NCI-H1930 (cell line): ENCODE measurements around the gene D2HGDH.
"Not testable (repeated sequence)": the region's sequence is repeated elsewhere in the genome, so short reads cannot be mapped to it uniquely, and the experiment has no call there.

Source experiments
- DNase-seq, 2 experiments: peaks; one replicate each; lab custom pipeline; 2025; lab: John Stamatoyannopoulos, UW

D2HGDH gene

GRCh38 chr2:241768850-241769249 lies 34.4 kb downstream of the D2HGDH start:
- DNase-seq: no peak

- no peak for DNase-seq
Measured at GRCh38 chr2:241769819-241770184, 35.4 kb downstream of the D2HGDH start.

DNA sequence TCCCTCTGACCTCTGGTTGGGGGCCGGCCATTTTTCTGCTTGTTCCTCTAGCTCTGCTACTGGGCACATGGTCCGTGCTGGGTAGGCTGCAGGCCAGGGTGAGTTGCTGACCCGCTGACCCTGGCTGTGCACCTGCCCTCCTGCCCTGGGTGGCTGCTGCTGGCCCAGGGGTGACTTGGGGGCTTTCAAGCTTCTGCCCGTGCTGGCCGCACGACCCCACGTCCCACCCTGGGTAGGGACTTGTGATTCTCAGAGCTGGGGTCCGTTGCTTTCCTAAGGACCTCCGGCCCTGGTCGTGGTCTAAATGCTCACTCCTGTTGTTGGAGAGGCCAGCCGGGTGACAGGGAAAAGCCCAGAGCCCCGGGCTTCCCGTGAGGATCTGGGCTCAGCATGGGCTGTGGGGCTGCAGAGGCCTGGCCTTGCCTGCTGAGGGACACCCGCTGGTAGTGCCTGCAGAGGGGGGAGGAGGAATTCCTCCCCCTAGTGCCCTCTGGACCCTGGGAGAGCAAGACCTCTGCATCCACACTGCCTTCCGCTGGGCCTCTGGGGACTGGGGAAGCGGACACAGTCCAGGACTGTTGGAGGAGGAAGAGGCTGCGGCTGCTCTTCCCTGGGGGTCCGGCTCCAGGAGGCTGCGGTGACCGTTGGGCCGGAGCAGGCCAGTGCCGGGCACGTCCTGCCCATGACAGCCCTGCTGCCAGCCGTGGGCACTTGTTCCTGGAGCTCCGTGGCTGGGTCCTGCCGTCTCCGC lies 35.9 kb downstream of the D2HGDH start:
- no peak for DNase-seq

- DNase-seq: no peak
Measured at GRCh38 chr2:241770936-241771285, 36.5 kb downstream of the D2HGDH start.

DNA sequence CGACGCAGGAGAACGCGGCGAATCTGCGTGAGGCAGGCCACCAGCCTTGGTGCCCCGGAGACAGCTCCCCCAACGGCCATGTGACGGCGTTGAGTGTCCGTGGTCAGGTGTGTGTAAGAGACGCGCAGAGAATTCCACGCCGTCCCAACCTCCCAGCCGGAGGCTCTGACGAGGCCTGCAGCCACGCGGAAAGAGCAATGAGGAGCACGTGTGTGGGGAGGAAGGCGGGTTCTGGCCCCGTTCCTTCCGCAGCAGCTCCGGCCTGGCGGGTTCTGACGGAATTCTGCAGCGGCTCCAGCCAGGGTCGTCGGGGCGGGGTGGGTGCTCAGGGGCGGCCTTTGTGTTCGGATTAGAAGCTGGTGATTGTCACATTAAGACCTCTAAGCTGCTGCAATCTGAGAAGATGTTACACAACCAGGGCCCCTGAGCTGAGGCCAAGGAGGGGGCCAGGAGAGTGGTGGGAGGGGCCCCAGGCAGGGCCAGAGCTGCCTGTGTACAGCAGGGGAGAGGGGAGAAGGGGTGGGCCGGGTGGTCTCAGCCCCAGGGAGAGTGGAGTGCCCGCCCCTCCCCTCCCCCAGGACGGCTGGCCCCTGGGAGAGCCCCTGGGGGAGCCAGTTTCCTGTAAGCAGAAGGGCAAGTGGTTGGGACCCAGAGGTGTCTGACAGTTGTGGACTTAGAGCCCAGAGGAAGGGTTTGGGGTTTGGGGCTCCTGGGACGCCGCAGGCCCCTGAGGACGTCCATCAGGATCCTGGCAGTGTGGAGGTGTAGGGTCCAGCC lies 37.0 kb downstream of the D2HGDH start:
- DNase-seq: no peak

- DNase-seq: no peak
Measured at GRCh38 chr2:241772063-241772499, 37.7 kb downstream of the D2HGDH start.

- DNase-seq: no peak
Measured at GRCh38 chr2:241773511-241774418, 39.3 kb downstream of the D2HGDH start.

DNA sequence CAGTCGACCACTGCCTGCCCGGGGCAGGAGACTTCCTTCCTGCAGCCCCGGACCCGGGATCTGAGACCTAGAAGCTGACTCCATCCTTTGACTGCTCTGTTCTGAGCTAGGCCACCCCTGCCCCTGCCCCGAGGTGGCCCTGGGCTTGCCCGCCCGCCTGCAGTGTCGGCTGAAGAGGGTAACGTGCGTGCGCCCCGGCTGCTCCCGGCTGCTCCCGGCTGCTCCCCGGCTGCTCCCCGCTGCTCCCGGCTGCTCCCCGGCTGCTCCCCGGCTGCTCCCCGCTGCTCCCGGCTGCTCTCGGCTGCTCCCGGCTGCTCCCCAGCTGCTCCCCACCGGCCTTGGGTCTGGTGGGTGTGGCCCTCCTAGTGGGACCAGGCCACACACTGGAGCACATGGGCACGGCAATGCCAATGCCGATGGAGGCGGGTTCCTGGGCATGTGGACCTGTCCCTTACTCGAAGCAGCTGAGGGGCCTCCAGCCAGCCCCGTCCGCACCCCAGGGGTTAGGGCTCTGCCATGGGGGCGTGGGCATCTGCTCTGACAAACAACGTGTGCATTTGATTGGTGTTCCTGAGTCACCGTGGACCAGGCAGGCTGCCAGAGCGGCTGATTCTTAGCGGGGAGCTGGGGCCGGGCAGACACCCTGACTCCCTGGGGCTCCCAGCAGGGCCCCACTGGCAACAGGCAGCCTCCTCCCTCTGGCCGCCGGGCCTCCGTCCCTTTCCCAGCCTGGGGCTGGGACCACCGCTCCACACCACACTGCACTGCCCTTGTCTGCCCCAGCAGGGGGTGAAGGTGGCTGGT lies 40.2 kb downstream of the D2HGDH start:
- no peak for DNase-seq

DNA sequence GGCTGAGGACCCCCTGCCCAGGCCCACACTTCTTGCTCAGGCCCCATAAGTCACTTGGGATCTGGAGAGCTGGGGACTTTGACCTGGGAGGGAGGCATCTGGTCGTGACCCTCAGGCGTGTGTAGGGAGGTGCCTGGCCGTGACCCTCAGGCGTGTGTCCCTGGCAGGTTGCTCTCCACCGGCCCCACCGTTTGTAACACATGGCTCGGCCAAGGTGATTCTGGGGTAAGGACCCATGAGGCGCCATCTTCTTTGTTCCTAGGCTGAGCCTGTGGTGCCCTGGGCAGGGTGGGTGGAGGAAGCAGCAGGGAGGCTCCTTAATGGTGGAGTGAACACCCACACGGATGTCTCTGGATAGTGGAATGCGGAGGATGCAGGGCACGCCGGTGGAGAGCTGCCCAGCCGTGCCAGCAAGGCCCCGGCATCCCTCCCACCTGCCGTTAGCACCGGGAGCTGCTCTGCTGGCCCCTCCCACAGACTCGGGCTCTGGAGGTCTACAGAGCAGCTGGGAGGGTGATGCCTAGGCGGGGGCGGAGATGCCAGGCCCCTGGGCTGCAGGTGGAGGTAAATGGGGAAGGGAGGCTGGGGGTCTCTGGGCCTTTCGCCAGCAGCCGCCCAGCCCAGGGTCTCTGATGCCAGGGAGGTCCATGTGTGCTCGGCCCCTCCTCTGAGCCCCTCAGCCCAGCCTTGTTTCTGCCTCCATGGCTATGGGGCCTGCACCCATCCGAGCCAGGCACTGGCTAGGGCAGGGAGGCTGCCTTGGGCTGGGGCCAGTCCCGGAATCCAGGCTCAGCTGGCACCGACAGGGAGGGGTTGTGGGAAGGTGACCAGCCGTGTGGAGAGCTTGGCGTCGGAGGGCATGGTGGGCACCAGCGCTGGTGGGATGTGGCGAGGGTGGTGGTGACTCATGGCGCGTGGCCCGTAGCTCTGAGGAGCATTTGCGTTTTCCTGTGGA lies 41.1 kb downstream of the D2HGDH start:
- no peak for DNase-seq

- DNase-seq: no peak
Measured at GRCh38 chr2:241776336-241777169, 42.1 kb downstream of the D2HGDH start, which contains the start of gene GAL3ST2. Gene GAL3ST2, plus strand, starts transcription at chr2:241776822. Its CDS starts 134 bp downstream, at chr2:241776956.

GRCh38 chr2:241777170-241777685 lies 42.8 kb downstream of the D2HGDH start:
- no peak for DNase-seq

DNA sequence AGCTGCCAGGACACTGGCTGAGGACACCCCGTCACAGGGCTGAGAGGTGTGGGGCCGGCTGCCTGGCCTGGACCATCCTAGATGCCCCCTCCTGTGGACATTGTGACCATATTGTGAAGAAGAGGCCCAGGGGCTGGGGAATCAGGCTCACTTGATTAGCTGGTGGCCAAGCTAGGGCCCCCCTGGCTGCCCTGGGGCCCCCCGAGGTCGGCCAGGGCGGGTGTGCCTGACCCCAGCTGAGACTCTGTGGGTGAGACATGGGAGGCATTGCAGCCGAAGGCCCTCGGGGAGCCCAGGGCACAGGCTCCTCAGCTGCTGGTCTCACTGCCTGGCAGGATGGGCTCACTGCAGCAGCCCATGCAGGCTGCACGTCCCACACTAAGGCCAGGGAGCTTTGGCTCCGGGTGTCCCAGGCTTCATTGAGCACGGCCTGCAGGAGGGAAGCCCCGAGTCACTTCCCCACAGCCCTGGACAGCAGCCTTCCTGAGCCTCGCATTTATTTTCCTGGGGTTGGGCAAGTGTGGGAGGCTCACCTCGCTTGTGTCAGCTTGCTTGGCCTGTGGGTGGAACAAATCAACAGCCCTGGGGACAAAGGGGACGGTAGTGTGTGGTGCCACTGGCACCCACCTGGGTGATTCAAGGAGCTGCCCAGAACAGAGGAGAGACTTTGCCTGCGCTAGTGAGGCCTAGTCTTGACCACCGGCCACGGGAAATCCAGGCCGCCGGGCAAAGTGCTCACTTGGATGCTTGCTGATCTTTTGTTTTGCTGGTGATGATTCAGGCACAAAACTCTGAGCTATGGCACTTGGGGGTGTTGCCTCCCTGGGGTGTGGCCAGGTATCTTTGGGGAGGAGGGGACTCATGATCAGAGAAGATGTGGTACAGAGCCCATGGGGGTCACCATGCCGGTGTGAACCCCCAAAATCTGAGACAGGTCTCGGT lies 43.5 kb downstream of the D2HGDH start:
- DNase-seq: no peak

DNA sequence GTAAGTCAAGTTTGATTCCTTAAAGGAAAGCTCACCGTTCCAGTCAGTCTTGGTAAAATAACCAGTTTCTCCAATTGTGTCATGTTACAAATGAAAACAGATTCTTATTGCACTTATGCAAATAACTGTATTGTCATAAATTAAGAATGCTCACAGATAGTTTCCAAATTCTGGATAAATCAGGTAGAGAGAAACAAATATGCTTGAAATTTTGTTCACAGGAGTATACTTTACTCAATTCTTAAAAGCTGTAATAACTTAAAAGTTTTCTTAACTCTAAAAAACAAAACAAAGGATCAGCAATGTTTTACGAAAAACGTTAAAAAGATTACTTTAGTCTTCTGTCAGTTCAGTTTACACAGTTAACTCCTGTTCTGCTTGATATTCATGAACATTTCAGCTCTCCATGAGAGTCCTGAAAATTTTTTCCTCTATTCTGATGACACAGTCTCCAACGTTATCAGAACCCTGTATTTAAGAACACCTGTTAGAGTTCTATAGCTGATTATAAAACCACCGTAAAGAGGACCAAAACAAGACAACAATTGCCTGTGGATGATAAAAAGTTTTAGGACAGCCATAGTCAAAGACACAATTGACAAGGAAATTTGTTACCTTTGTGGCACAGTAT lies 46.6 kb downstream of the D2HGDH start:
- DNase-seq: no peak

- not testable (repeated sequence) for DNase-seq
Measured at GRCh38 chr2:241782053-241782452, 47.6 kb downstream of the D2HGDH start.

DNA sequence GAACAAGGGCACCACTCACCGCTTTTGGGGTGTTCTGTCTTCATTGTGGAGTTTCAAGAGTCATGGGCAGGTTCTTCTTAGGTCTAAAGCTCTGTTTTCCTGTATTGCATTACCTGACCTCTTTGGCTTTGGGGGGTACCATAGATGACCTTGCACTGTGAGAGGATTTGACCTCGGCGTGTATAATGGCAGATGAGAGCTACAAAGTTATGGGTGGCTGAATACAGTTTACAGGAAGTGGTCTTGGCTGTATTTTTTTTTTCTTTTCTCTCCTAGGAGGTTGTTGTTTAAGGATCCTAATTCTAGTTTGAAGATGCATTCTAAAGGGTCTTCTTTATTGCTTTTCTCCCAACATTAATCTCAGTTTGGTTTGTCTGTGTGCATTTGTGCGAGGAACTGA lies 53.7 kb downstream of the D2HGDH start:
- no peak for DNase-seq

DNA sequence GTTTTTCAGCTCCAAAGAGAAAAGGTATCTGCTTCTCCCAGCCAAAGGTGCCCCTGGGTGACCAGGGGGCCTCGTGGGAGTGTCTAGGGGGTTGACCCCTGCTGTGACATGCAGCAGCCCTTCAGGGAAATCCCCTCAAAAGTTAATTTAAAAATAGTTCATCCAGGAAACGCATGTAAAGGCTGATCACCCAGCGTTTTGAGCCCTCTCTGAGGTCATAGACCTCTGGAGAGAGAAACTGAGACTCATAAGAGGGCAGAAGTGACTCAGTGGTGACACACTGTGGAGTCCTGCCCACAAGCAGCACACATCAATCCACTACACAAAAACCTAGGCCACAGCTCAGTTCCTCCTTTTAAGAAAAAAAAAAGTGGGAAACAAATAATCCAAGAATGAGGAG lies 54.1 kb downstream of the D2HGDH start:
- no peak for DNase-seq

GRCh38 chr2:241791385-241791784 lies 57.0 kb downstream of the D2HGDH start:
- not testable (repeated sequence) for DNase-seq

DNA sequence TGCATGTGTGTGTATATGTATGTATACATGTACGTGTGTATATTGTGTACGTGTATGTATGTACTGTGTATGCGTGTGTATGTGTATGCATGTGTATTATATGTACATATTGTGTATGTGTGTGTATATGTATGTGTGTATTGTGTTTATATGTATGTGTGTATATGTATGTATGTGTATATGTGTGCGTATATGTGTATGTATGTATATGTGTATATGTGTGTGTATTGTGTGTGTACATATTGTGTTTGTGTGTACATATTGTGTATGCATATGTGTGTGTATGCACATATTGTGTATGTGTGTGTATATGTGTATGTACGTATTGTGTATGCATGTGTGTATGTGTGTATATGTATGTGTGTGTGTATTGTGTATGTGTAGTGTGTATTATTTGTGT lies 59.0 kb downstream of the D2HGDH start:
- DNase-seq: no peak
